ENCODE data around the gene LRRTM4.

GRCh38 chr2:76849086-76849485 lies 673.1 kb downstream of the LRRTM4 start:
- TF ChIP-seq CTCF (IDR thresholded peaks at IDR 0.05) (no peak), EZH2phosphoT487 (IDR thresholded peaks at IDR 0.05; ENCODE audit: borderline replicate concordance, low read depth) (no peak), USF2 (IDR thresholded peaks at IDR 0.05; ENCODE audit: borderline replicate concordance, low read depth, low read length) (no peak), JUND (IDR thresholded peaks at IDR 0.05) (no peak), RAD21 (IDR thresholded peaks at IDR 0.05; ENCODE audit: low read length) (no peak)

Measured in SK-N-SH (cell line).